Measurements from ENCODE around the gene THUMPD3.
A peak's percentile ranks its signal among the peaks of the same experiment; 100 is the strongest.

Gene THUMPD3

DNA sequence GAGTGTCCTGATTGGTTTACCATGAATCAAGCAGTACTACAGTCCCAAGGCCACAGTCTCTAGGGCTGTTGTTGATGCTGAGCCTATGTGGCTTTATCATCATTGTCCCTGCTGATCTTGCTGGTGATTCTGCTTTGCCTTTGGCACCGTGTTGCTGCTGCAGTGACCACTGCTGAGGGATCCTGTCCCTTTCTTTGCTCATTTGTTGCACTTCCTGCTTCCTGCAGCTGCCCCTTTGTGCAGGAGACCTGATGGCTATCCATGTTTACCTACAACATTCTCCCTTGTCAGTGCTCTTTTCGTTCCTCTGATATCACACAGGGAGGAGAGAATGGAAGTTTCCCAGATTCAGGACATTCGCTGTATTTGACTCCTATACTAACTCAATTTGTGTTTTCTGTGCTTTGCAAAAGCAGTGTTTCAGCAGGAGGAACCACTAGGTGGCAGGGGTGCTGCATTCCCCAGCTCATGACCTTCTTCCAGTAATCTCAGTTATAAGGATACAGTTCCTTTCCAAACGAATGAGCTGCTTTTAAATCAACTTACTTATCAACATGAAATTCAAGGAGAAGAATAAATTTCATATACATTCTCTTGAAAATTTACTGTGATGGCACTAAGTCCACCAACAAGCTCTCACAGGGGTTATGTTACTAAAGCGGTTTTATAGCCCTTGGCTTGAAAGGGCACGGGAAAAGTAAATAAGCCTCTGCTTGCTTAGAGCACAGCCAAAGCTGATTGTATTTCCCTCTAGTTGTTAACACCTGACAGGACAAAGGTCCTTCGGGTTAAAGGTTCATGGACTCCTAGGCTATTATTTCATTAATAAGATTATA lies 9.7 kb upstream of the THUMPD3 start:
- DNase-seq (ENCODE audit: low spot score) = peak; percentile 63

DNA sequence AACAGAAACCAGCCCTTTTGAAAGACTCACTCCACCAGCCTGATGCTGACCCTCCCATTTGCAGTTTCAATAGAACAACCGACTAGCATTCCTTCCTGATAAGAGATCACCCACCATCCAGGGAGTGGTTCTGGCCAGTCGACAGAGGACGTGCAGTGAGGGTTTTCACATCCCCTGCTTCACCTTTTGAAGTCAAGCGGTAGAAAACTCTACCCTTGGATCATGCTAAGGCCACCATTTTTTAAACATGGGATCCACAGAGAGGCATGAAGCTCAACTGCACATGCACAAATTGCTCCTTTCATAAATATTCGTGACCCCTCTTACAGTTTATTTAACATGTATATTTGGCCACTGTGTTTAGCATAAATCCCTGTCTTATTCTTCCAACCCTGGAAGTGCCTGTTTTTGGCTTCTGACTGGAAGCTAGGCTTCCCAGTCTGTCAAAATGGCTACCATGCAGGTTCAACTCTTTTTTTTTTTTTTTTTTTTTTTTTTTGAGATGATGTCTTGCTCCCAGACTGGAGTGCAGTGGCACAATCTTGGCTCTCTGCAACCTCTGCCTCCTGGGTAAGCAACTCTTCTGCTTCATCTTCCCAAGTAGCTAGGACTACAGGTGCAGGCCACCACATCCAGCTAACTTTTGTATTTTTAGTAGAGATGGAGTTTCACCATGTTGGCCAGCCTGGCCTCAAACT lies 1.0 kb upstream of the THUMPD3 start:
- DNase-seq (ENCODE audit: low spot score) = no peak

DNA sequence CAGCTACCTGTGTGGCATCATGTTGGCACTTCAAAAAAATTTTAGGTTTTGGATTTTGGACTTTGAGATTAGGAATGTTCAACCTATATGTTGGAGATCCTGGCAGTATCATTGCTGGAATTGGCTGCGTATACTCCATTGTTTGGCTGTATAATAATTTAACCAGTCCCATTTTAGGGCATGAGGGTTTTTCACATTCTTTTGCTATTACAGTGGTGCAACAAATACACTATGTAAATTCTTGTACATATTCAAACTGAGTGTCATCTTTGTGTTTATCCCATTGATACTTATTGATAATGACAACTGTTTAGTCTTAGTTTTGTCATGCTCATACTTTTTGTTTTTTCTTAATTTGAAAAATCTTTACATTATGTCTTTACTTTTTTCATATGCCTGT lies 6.7 kb downstream of the THUMPD3 start:
- no peak for DNase-seq (ENCODE audit: low spot score)

DNA sequence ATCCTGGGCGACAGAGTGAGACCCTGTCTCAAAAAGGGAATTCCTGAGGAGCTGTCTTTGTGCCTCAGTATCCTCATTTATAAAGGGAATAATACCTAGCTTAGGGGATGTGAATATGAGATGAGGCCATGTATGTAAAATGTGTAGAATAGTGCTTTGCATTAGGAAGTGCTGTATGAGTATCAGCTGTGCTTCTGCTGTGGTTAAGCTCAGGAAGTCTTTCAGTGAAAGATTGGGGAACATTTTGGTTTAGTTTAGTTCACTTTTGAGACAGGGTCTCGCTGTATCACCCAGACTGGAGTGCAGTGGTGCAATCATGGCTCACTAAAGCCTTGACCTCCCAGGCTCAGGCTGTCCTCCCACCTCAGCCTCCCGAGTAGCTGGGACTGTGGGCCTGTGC lies 10.6 kb downstream of the THUMPD3 start:
- no peak for DNase-seq (ENCODE audit: low spot score)

DNA sequence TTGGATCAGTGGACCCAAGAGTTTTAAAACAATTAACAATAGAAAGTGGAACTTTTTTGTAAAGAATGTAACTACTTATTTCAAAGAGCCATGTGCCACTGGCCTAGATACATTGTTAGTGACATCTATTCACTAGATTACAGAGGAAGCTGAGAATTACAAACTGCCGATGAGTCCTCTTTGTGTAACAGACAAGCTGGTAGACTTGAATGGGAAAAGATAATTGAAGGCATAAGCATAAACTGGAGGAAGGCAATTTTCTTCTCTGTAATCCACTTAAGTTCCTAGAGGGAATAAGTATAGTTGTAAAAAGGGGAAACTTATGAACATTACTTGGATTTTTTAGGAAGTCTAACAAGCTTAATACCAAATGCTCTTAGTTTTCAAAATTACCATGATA lies 15.1 kb downstream of the THUMPD3 start:
- no peak for DNase-seq (ENCODE audit: low spot score)

DNA sequence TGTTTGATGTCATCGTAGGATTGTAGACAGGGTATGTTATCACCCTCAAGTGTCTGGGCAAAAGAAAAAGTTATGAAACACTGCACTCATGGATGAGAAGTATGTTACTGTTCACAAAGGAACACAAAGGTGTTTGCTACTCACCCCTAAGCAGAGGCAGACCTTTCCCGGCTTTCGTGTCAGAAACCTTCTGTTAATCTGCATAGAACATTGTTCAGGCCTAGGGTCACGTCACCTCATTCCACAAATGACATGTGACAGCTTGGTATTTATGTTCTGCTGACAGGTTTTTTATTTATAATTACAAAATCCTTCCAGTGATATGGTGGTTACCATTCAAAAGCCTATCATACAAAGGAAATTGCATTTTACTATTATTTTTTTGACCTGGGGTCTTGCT lies 16.5 kb downstream of the THUMPD3 start:
- DNase-seq (ENCODE audit: low spot score) = no peak

DNA sequence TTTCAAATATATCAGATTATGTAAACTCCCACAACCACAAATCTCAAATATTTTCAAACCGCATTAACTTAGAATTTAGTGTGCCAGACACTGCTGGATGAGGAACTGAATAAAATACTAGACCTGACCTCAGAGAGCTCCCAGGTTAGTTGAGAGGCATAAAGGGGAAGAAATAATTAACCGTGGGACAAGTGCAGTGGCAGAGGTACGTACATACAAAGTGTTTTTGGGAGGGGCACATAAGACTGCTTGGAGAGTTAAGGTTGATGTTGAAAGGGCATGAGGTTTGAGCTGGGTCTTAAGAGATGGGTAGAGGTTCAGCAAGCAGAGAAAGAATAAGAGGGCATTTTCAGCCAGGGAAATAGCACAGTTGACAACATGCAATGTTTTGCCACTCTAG lies 17.2 kb downstream of the THUMPD3 start:
- DNase-seq (ENCODE audit: low spot score) = no peak

DNA sequence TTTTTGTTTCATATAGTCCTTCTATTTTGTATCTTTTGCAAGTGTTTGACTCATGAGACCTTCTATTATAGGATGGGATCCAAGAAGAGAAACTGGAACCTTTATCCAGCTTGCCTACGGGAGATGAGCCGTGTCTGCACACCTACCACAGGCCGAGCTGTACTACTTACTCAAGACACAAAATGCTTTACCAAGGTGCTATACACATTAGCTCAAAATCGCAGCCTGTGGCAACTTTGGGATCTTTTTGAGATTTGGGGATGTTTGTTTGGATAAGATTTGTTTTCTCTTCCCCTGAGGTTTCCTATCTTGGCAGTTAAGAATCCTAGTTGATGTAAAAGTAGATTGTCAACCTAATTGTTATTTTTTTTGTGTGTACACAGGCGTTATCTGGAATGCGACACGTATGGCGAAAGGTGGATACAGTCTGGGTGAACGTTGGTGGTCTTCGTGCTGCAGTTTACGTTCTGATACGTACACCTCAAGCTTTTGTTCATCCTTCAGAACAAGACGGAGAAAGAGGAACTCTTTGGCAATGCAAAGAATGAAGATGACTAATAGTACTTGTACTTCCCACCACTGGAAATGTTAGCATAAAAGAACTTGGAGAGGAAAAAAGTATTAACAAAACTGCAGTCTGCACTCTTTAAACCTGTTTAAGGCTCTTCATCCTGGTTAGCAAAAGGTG lies 21.4 kb downstream of the THUMPD3 start:
- no peak for DNase-seq (ENCODE audit: low spot score)

DNA sequence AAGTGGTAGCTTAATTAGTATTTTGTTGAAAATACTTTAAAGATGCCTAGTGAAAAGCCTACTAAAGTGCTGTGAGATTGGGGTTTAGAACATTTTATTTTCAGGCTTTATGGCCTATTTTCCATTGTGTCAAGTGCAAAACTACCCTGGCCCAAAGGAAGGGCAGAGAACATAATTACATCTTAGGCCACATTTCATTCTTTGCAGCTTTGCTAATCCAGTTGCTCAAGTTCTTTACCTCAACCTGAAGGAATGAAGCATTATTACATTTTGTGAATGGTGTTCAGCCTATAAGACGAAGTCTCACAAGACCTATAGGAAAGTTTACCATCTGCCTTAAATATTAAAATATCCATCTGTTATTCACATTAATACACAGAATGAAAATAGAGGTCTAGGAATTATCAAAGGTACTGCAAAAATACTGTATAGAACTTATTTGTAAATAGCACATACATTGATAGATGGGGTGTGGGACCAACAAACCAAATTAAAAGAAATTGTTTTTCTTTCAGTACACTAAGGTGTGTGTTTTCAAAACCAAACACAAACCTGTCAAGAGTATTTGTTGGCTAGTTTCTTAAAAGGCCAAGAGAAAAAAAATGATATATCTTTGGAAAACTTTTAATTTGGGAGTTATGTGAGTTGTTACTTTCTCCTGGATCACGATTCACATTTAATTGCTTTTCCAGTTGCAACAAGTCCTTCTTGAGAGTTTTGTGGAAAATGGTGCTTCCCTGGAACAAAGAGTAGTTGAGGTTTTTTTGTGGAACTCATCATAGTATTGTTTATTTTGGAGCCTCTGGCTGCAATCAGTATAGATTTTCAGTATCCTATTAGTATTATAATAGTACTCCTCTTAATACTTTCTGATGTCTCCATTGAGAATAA lies 22.6 kb downstream of the THUMPD3 start:
- DNase-seq (ENCODE audit: low spot score) = no peak

DNA sequence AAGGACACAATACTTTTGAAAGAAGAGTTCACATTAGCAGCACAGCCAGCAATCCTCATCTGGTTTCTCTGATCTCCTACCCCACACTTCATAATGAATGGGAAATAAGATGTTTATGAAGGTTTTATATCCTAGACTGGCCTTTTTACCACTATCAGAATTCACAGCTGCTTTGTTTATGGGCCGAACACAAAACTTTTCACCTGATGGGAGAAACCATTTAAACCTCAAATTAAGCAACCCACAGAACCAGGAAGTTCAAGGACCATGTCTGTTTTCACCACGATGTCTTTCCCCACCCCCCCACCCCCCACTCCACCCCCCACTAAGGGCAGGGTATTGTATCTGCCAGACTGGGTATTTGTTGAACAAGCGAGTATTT lies 23.2 kb downstream of the THUMPD3 start:
- no peak for DNase-seq (ENCODE audit: low spot score)

DNA sequence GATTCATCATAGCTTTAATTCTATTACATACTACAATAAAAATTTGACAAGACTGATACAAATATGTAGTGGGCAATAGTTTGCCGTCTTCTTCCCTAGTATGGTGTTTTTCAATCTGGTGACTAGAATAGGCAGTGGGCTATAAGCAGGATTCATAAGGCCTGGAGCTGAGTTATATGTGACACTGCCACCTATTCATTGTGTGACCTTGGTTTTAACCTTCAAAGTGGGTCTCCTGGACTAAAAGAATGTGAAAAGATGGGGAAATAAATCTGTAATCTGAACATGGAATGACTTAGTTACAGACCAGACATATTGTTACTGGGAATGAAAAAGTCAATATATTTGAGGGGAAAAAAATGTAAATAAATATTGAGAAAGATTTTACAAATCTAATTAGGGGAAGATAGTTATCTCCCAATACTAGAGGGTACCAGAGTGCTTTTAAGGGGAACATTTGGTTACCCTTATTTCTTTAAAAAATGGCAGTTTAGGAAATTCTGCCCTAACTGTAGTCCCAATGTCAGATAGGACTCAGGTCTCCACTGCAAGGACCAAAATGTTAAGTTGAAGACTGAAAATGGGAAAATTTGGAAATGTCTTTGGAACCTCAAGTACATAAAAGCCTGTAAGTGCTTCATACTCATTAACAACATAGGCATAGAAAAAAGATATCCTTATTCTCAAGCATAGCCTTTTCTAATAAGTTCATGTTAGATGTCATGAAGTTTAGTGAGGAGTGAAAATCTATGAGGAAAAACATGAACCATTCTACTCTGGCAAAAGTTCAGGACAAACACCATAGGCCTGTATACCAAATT lies 23.9 kb downstream of the THUMPD3 start:
- no peak for DNase-seq (ENCODE audit: low spot score)

DNA sequence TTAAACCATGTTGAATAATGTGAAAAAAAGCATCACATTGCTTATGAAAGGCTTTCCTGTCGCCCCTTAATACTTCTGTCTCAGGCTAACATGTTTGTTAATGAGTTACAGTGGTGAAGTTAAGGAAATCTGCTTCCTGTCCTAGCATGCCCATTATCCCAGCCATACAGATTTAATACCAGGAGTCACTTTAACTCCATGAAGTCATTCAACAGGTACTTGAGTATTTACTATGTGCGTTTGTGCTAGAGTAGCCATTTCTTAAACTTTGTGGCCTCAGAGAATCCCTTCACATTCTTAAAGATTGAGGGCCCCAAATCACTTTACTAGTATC lies 24.4 kb downstream of the THUMPD3 start:
- DNase-seq (ENCODE audit: low spot score) = no peak

DNA sequence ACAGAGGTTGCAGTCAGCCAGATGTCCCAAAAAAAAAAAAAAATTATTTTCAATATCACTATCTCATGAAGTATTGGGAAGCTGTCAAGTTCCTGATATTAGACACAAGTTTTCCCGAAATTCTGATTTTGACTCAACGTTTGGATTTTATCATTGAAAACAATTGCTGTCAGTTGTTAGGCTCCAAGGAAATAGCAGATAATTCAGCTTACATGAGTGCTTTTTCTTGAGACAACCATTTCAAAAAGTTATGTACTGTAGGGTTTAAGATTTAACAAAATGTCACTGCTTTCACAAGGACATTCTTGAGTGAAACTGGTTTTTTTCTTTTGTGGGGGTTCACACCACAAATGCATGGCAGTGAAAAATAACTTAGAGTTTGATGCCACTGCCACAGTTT lies 25.3 kb downstream of the THUMPD3 start:
- DNase-seq (ENCODE audit: low spot score) = no peak

DNA sequence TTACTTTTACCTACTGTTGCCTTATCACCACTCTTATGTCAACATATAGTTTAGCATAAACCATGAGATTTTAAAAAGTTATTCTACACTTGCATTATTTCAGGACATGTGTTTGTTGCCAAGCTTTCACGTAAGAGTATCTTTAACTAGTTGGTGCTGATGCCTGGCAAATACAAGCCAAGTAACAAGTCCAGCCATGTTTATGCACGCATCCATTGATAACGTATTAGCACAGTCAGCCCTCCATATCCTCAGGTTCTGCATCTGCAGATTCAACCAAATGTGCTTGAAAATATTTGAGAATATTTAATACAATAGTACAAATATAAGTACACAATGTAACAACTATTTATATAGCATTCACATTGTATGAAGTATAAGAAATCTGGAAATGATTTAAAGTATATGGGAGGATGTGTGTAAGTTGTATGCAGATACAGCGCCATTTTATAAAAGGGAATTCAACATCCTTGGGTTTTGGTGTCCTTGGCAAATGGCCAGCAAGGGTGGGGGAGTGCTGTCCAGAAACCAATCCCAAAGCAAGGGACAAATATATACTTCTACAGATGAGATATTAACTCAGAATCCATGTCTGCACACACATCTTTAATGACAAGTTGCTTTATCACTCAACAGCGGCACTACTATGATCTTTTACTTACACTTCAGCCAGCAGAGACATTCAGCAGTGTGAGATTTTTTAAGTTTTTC lies 25.9 kb downstream of the THUMPD3 start:
- no peak for DNase-seq (ENCODE audit: low spot score)

DNA sequence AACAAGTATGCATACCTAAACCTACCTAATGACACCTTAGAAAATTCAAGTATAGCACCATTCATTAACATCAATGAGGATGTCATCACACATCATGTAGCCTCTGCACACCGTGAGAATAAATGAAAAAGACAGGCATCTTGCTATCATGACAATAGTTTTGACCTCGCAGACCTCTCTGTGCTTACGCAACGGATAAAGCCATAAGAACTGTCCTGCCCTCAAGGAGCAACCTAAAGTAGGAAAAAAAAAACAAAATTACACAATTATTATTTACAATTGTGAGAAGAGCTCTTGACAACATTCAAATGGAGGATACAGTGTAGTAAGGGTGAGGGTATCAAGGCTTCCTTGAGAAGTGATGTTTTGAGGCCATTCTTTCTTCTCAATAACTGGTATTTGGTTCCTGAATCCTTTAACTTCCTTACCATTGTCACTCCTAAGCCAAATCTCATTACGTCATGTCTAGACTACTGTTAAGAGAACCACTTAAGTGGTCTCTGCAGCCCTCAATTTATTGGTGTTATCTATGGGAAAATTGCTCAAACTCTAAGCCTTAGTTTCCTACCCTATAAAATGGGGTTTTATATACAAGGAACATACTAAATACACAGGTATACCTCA lies 27.5 kb downstream of the THUMPD3 start:
- DNase-seq (ENCODE audit: low spot score) = no peak

DNA sequence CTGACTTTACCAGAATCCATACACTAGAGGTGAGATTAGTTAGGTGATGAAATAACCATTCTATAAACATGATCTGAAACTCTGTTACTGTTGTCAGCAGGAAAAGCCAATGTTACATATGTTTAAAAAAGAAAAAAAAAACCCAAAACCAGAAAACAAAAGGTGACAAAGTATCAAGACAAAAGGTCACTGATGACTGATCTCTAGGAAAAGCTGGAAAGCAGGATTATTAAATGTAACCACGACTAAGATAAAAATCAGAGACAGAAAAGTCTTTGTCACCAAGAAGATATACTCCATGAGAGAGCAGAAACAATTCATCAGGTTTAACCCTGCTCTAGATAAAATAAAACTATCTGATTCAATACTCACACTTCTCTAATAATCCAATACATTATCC lies 29.2 kb downstream of the THUMPD3 start:
- no peak for DNase-seq (ENCODE audit: low spot score)

DNA sequence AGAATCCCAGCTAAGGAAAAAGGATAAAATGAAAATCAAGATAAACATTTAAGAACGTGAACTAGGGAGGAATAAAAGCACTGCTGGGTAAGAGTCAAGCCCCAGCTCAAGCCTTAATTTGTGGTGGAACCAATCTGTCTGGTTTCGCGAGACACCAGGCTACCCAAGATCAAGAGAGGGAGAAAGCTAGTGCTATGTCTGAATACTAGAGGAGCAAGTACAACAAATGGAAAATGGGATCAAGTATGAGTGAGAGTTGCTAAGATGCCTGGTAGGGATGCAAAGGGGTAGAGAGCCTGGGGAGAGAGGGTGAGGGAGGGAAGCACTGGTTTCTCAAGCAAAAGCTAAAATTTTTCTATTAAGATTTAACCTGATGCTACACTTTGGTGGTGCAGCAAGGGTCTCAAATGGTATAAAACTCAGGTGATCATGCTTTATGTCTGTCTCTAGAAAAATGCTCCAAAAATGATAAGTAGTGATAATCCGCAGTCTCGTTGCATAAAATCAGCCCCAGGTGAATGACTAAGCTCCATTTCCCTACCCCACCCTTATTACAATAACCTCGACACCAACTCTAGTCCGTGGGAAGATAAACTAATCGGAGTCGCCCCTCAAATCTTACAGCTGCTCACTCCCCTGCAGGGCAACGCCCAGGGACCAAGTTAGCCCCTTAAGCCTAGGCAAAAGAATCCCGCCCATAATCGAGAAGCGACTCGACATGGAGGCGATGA lies 32.9 kb downstream of the THUMPD3 start:
- no peak for DNase-seq (ENCODE audit: low spot score)

DNA sequence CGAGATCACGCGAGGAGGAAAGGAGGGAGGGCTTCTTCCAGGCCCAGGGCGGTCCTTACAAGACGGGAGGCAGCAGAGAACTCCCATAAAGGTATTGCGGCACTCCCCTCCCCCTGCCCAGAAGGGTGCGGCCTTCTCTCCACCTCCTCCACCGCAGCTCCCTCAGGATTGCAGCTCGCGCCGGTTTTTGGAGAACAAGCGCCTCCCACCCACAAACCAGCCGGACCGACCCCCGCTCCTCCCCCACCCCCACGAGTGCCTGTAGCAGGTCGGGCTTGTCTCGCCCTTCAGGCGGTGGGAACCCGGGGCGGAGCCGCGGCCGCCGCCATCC lies 33.4 kb downstream of the THUMPD3 start:
- peak; percentile 89 for DNase-seq (ENCODE audit: low spot score)

DNA sequence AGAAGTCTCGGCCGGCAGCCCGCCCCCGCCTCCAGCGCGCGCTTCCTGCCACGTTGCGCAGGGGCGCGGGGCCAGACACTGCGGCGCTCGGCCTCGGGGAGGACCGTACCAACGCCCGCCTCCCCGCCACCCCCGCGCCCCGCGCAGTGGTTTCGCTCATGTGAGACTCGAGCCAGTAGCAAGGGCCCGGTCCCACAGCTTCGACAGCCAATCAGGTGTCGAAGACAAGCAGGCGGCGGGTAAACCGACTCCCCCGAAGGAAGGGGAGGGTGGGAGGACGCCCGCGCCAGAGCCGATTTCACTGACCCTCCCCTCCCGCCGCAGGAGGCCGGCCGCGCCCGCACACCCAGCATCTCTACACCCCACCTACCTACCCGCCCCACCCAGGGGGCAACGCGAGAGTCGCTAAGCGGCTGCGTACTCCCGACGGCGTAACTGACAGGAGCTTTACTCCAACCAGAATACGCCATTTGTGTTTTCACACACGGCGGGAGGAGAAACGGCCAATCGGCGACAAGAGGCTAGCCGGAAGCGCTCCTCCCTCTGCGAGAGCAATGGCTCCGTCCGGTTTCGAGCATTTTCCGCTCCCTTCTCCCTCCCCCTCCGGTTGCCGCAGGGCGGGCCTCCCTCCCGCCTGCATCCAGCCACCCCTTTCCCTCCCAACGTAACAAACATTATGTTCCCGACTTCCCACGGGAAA lies 33.9 kb downstream of the THUMPD3 start:
- peak; percentile 97 for DNase-seq (ENCODE audit: low spot score)

Data from SW480 (cell line).